OCI-LY7 (cell line): ENCODE measurements around the gene CEPT1. TPM values are rescaled to one million over a fixed set of nuclear protein-coding genes. Genes with fewer than 3 reads are reported as not detected.

Experiments used
- BruUV-seq: library from RNA; stranded (reverse); fragments of 400-500 nt; replicated peaks from 2 replicates; lab custom pipeline; 2021; lab: Mats Ljungman, UMichigan
- CTCF ChIA-PET: fragments of 300-600 bp; sonication (Branson Sonifier 250); formaldehyde crosslinking; loops from one replicate; lab custom pipeline; 2022; ENCODE audit warnings: antibody characterized with exemption; ENCODE audit not compliant: unreplicated experiment; lab: Charles Lee
- POLR2A ChIA-PET: fragments of 300-600 bp; sonication (Branson Sonifier 250); formaldehyde crosslinking; loops from one replicate; lab custom pipeline; 2022; ENCODE audit warnings: antibody characterized with exemption; lab: Charles Lee
- DNase-seq: peaks from one replicate; pipeline ENCODE4 v3.0.0-alpha.2; 2015; ENCODE audit warnings: low spot score
- H2AFZ ChIP-seq: fragments of 200-600 bp; sonication (generic), shearing (Covaris generic); 2 replicates; pipeline ENCODE4 v1.6.1; 2014; ENCODE audit warnings: mild to moderate bottlenecking, antibody characterized with exemption, low read length, moderate library complexity
- H3K27ac ChIP-seq: fragments of 200-600 bp; sonication (generic); 2 replicates; pipeline ENCODE4 v1.5.1; 2014; ENCODE audit warnings: mixed run types, low read depth, mild to moderate bottlenecking, moderate library complexity, low read length, inconsistent platforms; ENCODE audit not compliant: poor library complexity, severe bottlenecking
- H3K36me3 ChIP-seq: fragments of 200-600 bp; sonication (generic); 2 replicates; pipeline ENCODE4 v1.6.1; 2014; ENCODE audit warnings: mild to moderate bottlenecking, antibody characterized with exemption, low read length, moderate library complexity, mixed read lengths; ENCODE audit not compliant: insufficient read depth
- H3K4me1 ChIP-seq: fragments of 200-600 bp; sonication (generic); 2 replicates; pipeline ENCODE4 v1.5.1; 2014; ENCODE audit warnings: mild to moderate bottlenecking, low read length; ENCODE audit not compliant: insufficient read depth, poor library complexity, severe bottlenecking
- H3K4me2 ChIP-seq: fragments of 200-600 bp; sonication (generic); 2 replicates; pipeline ENCODE4 v1.6.1; 2014; ENCODE audit warnings: mild to moderate bottlenecking, low read length
- H3K4me3 ChIP-seq: fragments of 200-600 bp; sonication (generic); 2 replicates; pipeline ENCODE4 v1.5.1; 2014; ENCODE audit warnings: mild to moderate bottlenecking, low read depth, low read length; ENCODE audit not compliant: poor library complexity, severe bottlenecking
- H3K79me2 ChIP-seq: fragments of 200-600 bp; sonication (generic); 2 replicates; pipeline ENCODE4 v1.6.1; 2016; ENCODE audit warnings: low read depth, mild to moderate bottlenecking, low read length, moderate library complexity, mixed read lengths; ENCODE audit not compliant: insufficient read depth
- H3K9me2 ChIP-seq: fragments of 200-600 bp; sonication (generic); 2 replicates; pipeline ENCODE4 v1.6.1; 2016; ENCODE audit warnings: mild to moderate bottlenecking, low read length, mixed read lengths; ENCODE audit not compliant: insufficient read depth
- H3K9me3 ChIP-seq: fragments of 200-600 bp; sonication (generic); 2 replicates; pipeline ENCODE4 v1.6.1; 2014; ENCODE audit warnings: mild to moderate bottlenecking, mixed run types, low read length, mixed read lengths
- H4K20me1 ChIP-seq: fragments of 200-600 bp; sonication (generic); 2 replicates; pipeline ENCODE4 v1.6.1; 2014; ENCODE audit warnings: mild to moderate bottlenecking, antibody characterized with exemption, low read length, moderate library complexity, mixed read lengths; ENCODE audit not compliant: insufficient read depth
- CTCF ChIP-seq: fragments of 200-600 bp; sonication (generic); conservative IDR thresholded peaks from 2 replicates; pipeline ENCODE4 v1.5.1; 2014; ENCODE audit warnings: mild to moderate bottlenecking, antibody characterized with exemption, low read length, moderate library complexity, mixed read lengths
- EZH2phosphoT487 ChIP-seq: fragments of 200-600 bp; sonication (generic); IDR thresholded peaks from 2 replicates; pipeline ENCODE4 v1.6.1; 2018; ENCODE audit warnings: low read depth, borderline replicate concordance, mild to moderate bottlenecking, mixed run types, antibody characterized with exemption, low read length, moderate library complexity, mixed read lengths
- intact Hi-C: fragments of 100-400 bp; cut with micrococcal nuclease; formaldehyde crosslinking; loops from one replicate; pipeline ENCODE4 v1.10.0; 2022; ENCODE audit not compliant: unreplicated experiment
- total RNA-seq, 2 experiments: library from RNA; depleted of rRNA in 1 of 2; stranded (reverse); fragments of >200 nt in 1 of 2; shearing (Covaris generic) in 1 of 2; gene quantifications; 2 replicates each; pipeline ENCODE4 v1.2.3, GENCODE V29; 2014 to 2022

CEPT1 gene
- total RNA-seq, 2 experiments from 2014 or later = 44.9 to 59.0 TPM

DNA sequence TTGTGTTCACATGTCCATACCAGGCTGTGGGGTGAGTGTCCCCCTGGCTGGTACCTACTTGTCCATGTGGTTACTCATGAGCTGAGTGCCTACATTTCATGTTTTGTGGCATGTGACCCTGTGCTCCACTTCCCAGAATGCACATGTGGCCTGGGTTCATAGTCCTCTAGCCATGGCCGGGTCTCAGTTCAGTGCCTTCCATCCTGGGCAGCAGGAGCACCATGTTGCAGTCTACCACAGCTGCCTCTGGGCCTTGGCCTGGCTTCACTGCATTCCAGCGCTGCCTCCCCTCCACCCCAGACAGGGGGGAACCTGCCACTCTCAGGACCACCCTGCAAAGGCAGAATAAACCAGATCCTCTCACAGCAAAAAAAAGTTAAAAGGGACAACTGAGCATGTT lies 5.5 kb downstream of the CEPT1 start:
- H3K36me3 ChIP-seq = peaks cover 67% of the 10 kb centered on the region
- H3K4me2 ChIP-seq = peak overlapping the region; percentile 58
- no peak overlapping the region for H3K4me3 ChIP-seq
- DNase-seq = no peak
- H3K79me2 ChIP-seq = peaks cover 100% of the 10 kb centered on the region
- CTCF ChIA-PET = no interaction called here
- BruUV-seq = no TSS peak
- H3K4me1 ChIP-seq = peaks cover 51% of the 10 kb centered on the region
- H3K9me2 ChIP-seq = no peaks in the 10 kb centered on the region
- intact Hi-C loops = no loop called here
- H4K20me1 ChIP-seq = peaks cover 41% of the 10 kb centered on the region
- H3K9me3 ChIP-seq = no peaks in the 10 kb centered on the region
- POLR2A ChIA-PET = interaction anchor here (1.8 to 9.5 kb wide), 3 partner anchors 14 to 72 kb away, joined by 6 to 114 read pairs (median 10); no protein-coding TSS in a partner anchor
- TF ChIP-seq EZH2phosphoT487 (no peak), CTCF (no peak)
- no peak overlapping the region for H2AFZ ChIP-seq
- no peak overlapping the region for H3K27ac ChIP-seq

DNA sequence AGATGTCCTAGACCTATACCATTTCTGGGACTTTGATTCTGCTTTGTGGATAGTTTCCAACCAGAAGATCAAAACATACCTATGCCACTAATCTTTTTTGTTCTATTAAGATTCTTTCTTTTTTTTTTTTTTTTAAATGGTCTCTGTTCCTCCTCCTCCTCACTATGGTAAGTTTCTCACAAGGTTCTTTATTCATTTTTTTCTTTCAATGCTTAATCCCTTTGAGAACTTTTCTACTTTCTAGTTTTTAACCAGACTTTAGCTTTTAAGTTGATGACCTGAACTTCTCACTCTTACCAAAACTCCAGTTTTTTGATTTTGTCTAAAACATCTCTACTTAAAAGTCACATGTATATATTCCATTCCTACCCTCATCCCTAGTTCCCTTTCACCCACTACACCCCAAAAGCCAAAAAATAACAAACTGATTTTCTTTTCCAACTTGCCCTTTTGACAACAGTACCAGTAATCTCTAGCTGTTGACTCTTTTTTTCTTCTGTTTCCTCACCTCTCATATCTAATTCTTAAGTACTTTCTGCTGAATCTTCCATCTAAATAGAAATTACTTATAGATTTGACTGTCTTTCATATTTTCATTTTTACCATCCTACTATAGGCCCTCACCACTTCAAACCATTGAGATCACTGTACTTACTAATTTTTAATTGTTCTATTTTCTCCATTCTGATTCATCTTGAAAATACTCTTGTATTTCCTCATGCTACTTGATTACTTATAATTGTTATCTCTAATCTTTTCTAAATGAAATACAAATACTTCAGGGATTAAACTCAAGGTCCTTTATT lies 6.1 kb downstream of the CEPT1 start:
- Histone ChIP-seq H3K4me1 (peaks cover 51% of the 10 kb centered on the region), H3K4me2 (peak overlapping the region; percentile 58), H3K4me3 (no peak overlapping the region), H3K36me3 (peaks cover 73% of the 10 kb centered on the region), H2AFZ (no peak overlapping the region), H4K20me1 (peaks cover 36% of the 10 kb centered on the region), H3K79me2 (peaks cover 100% of the 10 kb centered on the region), H3K9me2 (no peaks in the 10 kb centered on the region), H3K27ac (no peak overlapping the region), H3K9me3 (no peaks in the 10 kb centered on the region)
- intact Hi-C loops = no loop called here
- BruUV-seq = no TSS peak
- POLR2A ChIA-PET = interaction anchor here (1.2 to 1.8 kb wide), 6 partner anchors 14 to 75 kb away, joined by 3 to 6 read pairs (median 4); no protein-coding TSS in a partner anchor
- CTCF ChIA-PET = no interaction called here
- DNase-seq = no peak
- TF ChIP-seq CTCF (no peak), EZH2phosphoT487 (no peak)

DNA sequence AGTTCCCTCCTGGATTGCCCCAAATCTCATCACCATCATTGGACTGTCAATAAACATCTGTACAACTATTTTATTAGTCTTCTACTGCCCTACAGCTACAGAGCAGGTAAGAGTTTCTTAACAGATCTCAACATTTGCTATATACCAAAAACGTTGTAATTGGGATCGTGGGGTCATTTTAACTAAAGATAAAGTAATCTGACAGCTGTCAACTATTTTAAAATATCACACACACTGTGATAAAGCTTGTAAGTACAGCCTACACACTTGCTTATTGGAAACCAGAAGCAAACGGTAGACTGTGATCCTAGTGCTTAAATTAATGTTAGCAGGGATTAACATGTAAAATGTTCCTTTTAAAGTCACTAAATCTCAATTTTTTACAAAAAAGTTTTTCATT lies 7.9 kb downstream of the CEPT1 start:
- H3K4me1 ChIP-seq = peaks cover 43% of the 10 kb centered on the region
- no peak overlapping the region for H3K4me2 ChIP-seq
- H3K79me2 ChIP-seq = peaks cover 100% of the 10 kb centered on the region
- intact Hi-C loops = no loop called here
- H3K9me3 ChIP-seq = 0 out of 2 replicates have a peak, but pooled peaks cover 1% of the 10 kb centered on the region
- H2AFZ ChIP-seq = no peak overlapping the region
- POLR2A ChIA-PET = interaction anchor here (1.1 kb wide), 1 partner anchor 45 kb away, joined by 3 read pairs; no protein-coding TSS in a partner anchor
- no TSS peak for BruUV-seq
- peaks cover 87% of the 10 kb centered on the region for H3K36me3 ChIP-seq
- peaks cover 21% of the 10 kb centered on the region for H4K20me1 ChIP-seq
- DNase-seq = no peak
- H3K27ac ChIP-seq = no peak overlapping the region
- TF ChIP-seq EZH2phosphoT487 = no peak
- no peak for TF ChIP-seq CTCF
- CTCF ChIA-PET = no interaction called here
- H3K9me2 ChIP-seq = no peaks in the 10 kb centered on the region
- no peak overlapping the region for H3K4me3 ChIP-seq
